Renal cortex interstitium (tissue), 11 donors: ENCODE measurements around the gene HACE1. TPM values are rescaled to one million over a fixed set of nuclear protein-coding genes. Genes with fewer than 3 reads are reported as not detected.

ENCODE experiments used
- DNase-seq, 11 donors: peaks; one replicate each; pipeline ENCODE4 v3.0.0-alpha.2; 2013; ENCODE audit warnings: low read depth in 9 of 11, low spot score in 4 of 11; ENCODE audit errors: extremely low read depth in 1 of 11
- polyA plus RNA-seq, 3 donors: library from polyadenylated mRNA; unstranded; fragments of 120-200 nt; gene quantifications; one replicate each; pipeline ENCODE4 v1.2.1, GENCODE V29; 2013; ENCODE audit not compliant: insufficient read length in 3 of 3

HACE1 gene
- polyA plus RNA-seq, 3 donors = 19.8 to 23.2 (median 21.7) TPM

DNA sequence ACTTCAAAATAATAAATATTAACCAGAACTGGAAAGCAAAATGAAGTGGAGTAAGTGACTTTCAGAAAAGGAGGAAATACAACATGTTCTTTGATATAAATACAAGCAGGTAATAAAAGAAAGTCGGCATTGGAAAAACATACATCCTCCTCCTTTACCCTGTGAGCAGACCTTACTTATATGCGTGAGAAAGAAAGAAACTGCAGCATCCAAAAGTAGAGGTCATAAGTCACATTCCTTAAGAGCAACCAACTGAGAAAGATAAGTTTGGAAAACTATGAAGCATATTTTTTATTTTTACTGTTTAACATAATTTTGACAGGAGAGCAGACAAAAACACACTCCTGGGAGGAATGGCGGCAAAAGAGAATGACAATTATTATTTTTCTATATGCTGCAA, 155.5 kb downstream of the HACE1 start:
- DNase-seq = no peak

- no peak for DNase-seq
Measured at GRCh38 chr6:104702126-104702841, 157.4 kb downstream of the HACE1 start.

GRCh38 chr6:104700371-104701185, 159.1 kb downstream of the HACE1 start:
- peak in 5 of 11 donors; percentile 22 to 39 (median 36) for DNase-seq

DNA sequence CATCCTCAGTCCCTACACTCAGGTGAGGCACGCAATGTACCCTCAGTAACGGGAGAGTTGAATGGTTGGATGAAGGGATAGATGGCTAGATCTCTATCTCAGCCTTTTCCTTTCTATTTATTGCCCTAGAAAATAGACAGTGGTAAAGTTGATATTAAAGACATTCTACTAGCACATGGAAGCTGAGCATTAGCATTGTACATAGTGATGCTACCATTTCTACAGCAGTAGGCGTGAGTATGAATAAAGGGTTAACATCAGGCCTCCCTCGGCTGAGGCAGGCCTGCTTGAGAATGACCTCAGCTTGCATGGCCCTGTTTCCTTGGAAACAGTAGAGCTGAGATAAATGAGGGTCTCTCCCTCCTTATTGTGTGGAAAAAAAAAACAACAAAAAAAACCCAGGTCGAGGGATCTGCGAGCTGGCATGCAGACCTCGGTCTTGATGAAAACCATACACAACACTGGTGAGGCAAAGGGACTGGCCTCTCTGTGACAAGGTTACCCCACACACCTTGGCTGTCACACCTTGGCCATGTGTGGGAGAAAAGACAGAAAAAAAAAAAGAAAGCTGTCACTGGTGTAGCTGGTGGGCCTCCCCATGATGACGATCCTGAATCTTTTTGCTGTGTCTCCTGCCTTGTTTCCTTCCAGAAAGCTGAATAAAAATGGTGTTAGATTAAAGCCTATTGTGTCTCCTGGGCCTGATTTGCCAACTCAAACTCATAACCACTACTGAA, 160.0 kb downstream of the HACE1 start:
- DNase-seq = no peak

GRCh38 chr6:104698979-104699378, 160.7 kb downstream of the HACE1 start:
- no peak for DNase-seq

DNA sequence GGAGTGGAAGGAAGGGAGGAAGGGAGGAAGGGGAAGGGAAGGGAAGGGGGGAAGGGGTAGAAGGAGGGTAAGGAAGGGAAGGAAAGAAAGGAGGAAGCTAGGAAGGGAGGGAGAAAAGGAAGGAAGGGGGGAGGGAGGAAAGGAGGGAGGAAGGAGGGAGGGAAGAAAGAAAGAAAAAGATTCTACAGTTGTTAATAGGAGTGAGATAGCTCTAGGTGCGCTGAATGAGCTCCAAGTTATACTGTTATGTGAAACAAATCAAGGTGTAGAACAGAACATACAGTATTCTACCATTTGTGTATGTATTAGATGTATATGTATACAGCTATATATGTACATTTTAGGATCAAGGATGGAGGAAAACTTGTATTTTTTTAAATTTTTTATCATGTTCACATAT, 167.7 kb downstream of the HACE1 start:
- DNase-seq = no peak

DNA sequence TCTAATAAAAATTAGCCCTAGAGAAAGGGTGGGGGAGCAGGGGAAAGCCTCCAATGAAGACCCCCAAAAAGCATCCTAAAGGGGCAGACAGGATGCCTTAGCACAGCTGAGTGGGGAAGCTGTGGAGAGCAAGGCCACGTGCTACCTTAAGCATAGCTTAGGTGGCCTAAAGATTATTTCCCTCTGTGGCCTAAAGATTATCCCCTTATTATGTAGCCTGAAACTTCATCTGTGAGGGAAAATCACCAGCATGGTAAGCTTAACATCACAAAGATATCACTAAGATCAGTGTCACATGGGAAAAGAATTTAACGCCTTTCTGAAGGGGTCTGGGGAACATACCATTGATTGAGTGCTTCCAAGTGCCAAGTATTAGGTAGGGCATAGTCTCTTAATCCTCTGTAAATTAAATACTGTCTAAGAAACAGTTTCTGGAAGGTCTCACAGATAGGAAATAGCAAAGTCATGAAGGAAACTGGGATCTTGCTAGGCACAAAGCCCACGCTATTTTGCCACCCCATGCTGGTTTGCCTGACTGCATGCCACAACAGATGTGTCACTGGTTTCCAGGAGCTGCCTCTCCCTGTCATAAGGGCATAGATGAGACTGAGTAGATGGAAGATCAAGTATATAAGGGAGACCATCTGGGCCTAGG, 170.0 kb downstream of the HACE1 start:
- DNase-seq = no peak

DNA sequence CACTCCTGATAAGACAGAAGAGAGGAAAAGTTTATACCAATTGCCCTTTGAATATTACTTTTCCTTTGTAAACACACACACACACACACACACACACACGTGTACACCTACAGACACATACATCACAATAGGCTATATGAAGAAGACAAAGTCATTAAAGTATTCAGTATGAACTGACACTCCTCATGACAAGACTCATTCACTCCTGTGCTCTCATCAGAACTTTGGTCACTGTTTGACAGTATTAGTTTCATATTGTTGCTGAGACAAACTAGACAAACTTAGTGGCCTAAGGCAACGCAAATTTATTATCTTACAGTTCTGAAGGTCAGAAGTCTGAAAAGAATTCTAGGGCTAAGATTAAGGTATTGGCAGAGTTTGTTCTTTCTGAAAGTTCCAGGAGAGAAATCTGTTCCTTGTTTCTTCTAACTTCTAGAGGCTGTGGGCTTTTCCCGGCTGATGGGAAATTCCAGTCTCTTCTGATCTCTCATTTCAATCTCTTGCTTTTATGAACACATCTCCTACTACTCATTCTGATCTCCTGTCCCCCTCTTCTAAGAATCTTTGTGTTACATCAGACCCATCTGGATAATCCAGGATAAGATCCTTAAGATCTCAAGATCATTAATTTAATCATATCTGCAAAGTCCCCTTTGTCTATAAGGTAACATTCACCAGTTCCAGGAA, 171.3 kb downstream of the HACE1 start:
- DNase-seq = no peak

GRCh38 chr6:104686550-104687175, 173.1 kb downstream of the HACE1 start:
- DNase-seq = no peak

- no peak for DNase-seq
Measured at GRCh38 chr6:104685871-104686549, 173.7 kb downstream of the HACE1 start.

DNA sequence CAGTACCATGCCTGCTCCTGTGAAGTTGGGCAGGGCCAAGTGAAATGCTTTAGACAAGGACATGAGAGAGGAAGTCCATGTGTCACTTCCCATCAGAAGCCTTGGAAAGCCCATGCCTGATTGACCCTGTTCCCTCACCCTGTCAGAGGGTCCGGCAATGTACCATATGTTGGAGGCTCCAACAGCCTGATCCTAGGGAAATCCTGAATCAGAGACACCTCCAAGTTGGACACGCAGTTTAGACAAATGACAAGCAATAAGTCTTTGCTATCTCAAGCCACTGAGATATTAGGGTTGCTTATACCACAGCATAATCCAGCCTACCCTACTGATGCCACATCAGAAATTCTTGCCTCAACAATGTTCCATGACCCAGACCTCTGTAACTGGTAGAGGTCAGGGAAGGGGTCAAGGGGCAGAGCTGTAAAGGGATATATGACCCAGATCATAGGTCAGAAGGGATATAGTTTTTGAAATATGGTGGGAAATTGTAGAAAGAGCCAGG, 174.8 kb downstream of the HACE1 start:
- DNase-seq = no peak

GRCh38 chr6:104683809-104684208, 175.9 kb downstream of the HACE1 start:
- no peak for DNase-seq

GRCh38 chr6:104682722-104683643, 176.7 kb downstream of the HACE1 start:
- DNase-seq = peak in 1 of 11 donors; percentile 31

DNA sequence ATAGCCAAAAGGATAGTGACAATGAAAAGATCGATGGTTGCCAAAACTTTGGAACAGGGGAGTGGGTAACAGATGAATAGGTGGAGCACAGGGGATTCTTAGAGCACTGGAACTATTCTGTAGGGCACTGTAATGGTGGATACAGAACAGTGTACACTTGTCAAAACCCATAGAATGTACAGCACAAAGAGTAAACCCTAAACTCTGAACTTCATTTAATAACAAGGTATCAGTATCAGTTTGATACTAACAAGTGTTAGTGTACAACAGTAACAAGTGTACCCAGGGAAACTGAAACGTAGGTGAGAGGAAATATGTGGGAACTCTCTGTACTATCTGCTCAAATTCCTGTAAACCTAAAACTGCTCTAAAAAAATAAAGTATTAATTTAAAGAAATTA, 179.2 kb downstream of the HACE1 start:
- DNase-seq = no peak

DNA sequence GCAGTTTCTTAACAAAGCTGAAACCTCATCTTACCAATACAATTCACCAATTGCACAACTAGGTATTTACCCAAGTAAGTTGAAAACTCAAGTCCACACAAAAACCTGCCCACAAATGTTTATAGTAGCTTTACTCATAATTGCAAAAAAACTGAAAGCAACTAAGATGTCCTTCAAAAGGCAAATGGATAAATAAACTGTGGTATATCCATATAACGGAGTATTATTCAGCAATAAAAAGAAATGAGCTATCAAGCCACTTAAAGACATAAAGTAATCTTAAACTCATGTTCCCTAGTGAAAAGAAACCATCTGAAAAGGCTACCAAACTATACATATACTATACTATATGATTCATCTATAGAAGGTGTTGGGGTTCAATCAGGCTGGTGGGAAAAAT, 179.7 kb downstream of the HACE1 start:
- no peak for DNase-seq
